Right lobe of liver (tissue), 4 donors: Measurements from ENCODE around the gene AK5.

Experiments used
- CTCF ChIP-seq, 4 donors: fragments of 200-600 bp in 3 of 4; fragments of 450-650 bp in 1 of 4; IDR thresholded peaks; one replicate each; pipeline versions ENCODE4 v1.5.1 to v1.8.0; 2016 to 2022; ENCODE audit warnings: antibody characterized with exemption in 4 of 4, mild to moderate bottlenecking in 2 of 4
- POLR2A ChIP-seq: fragments of 450-650 bp; IDR thresholded peaks from one replicate; pipeline ENCODE4 v1.6.1; 2017; ENCODE audit warnings: antibody characterized with exemption, mild to moderate bottlenecking
- donor health status: DM: no; HTN: no; CAD: no.
- donor health status: DM: no; HTN: no; CAD: no.
- donor health status: DM: no; HTN: yes; CAD: no.

- TF ChIP-seq POLR2A: no peak
- no peak for TF ChIP-seq CTCF (IDR thresholded peaks at IDR 0.05)
These were observed 57.5 kb downstream of the AK5 start for GRCh38 chr1:77339326-77339725.
